GM21423 (cell line): ENCODE results near the gene CEP112.
A peak's percentile ranks its signal among the peaks of the same experiment; 100 is the strongest.

Source experiments
- ATAC-seq: cut with Tn5 transposase; IDR thresholded peaks from one replicate; pipeline ENCODE4 v1.9.1; 2021; ENCODE audit warnings: mild to moderate bottlenecking, moderate library complexity; ENCODE audit not compliant: unreplicated experiment

The CEP112 gene

GRCh38 chr17:66191593-66192377 is at the start of gene CEP112:
CEP112 (minus strand) TSS chr17:66192133.
- peak; percentile 57 for ATAC-seq

- ATAC-seq, result no peak
Measured at GRCh38 chr17:66240630-66241029, 48.7 kb upstream of the CEP112 start.

GRCh38 chr17:66240013-66240412 is 48.1 kb upstream of the CEP112 start:
- ATAC-seq, result no peak

- no peak for ATAC-seq
Measured at GRCh38 chr17:66235377-66235994, 43.6 kb upstream of the CEP112 start.

- ATAC-seq, result no peak
Measured at GRCh38 chr17:66234611-66235010, 42.7 kb upstream of the CEP112 start.

- no peak for ATAC-seq
Measured at GRCh38 chr17:66233023-66233753, 41.3 kb upstream of the CEP112 start.

- ATAC-seq, result no peak
Measured at GRCh38 chr17:66230922-66231591, 39.1 kb upstream of the CEP112 start.

GRCh38 chr17:66229783-66230538 is 38.0 kb upstream of the CEP112 start:
- no peak for ATAC-seq

- no peak for ATAC-seq
Measured at GRCh38 chr17:66228887-66229782, 37.2 kb upstream of the CEP112 start, which contains the start of gene APOH. APOH (minus strand) TSS chr17:66229415; CDS start chr17:66229379, 36 bp downstream.

GRCh38 chr17:66227212-66228045 is 35.5 kb upstream of the CEP112 start:
- no peak for ATAC-seq

- ATAC-seq, result no peak
Measured at GRCh38 chr17:66222798-66223350, 30.9 kb upstream of the CEP112 start.

GRCh38 chr17:66221755-66222530 is 30.0 kb upstream of the CEP112 start:
- ATAC-seq, result no peak

GRCh38 chr17:66221343-66221742 is 29.4 kb upstream of the CEP112 start:
- ATAC-seq, result no peak

GRCh38 chr17:66220079-66220835 is 28.3 kb upstream of the CEP112 start:
- ATAC-seq, result no peak

GRCh38 chr17:66215529-66215911 is 23.6 kb upstream of the CEP112 start:
- no peak for ATAC-seq

- ATAC-seq, result no peak
Measured at GRCh38 chr17:66214884-66215528, 23.1 kb upstream of the CEP112 start.
